Kidney (tissue), 14 donors: Measurements from ENCODE around the gene NAPG. TPM values are rescaled to one million over a fixed set of nuclear protein-coding genes. Genes with fewer than 3 reads are reported as not detected.
"Not testable (repeated sequence)": the region's sequence is repeated elsewhere in the genome, so short reads cannot be mapped to it uniquely, and the experiment has no call there.

Experiments
- DNase-seq, 5 donors: peaks; one replicate each; pipeline ENCODE4 v3.0.0-alpha.2; 2013 to 2020
- FAIRE-seq: peaks from 2 replicates; lab custom pipeline; 2012; peaks lifted over from hg19 to GRCh38; lab: Jason Lieb, UNC
- H3K27ac ChIP-seq, 2 donors: one replicate each; pipeline ENCODE4 v1.7.0; 2013; ENCODE audit warnings: low read depth in 2 of 2, low read length in 2 of 2, inconsistent platforms in 1 of 2
- H3K27me3 ChIP-seq: one replicate; pipeline ENCODE4 v1.7.1; 2013; ENCODE audit warnings: low read length, inconsistent platforms; ENCODE audit not compliant: control insufficient read depth, insufficient read depth
- H3K36me3 ChIP-seq, 3 donors: one replicate each; pipeline versions ENCODE4 v1.7.0 to v1.7.1; 2013; ENCODE audit warnings: low read length in 3 of 3, control low read depth in 1 of 3, inconsistent platforms in 1 of 3; ENCODE audit not compliant: insufficient read depth in 3 of 3, control insufficient read depth in 2 of 3
- H3K4me1 ChIP-seq, 3 donors: one replicate each; pipeline versions ENCODE4 v1.7.0 to v1.7.1; 2013; ENCODE audit warnings: low read length in 3 of 3, inconsistent platforms in 1 of 3, low read depth in 1 of 3; ENCODE audit not compliant: control insufficient read depth in 2 of 3, insufficient read depth in 2 of 3
- H3K4me3 ChIP-seq, 3 donors: one replicate each; pipeline versions ENCODE4 v1.7.0 to v1.8.1; 2013; ENCODE audit warnings: low read length in 3 of 3, control low read depth in 1 of 3, inconsistent platforms in 1 of 3
- H3K9ac ChIP-seq, 3 donors: one replicate each; pipeline versions ENCODE4 v1.7.0 to v1.7.1; 2013; ENCODE audit warnings: low read length in 3 of 3, control low read depth in 1 of 3, inconsistent platforms in 1 of 3
- H3K9me3 ChIP-seq, 3 donors: one replicate each; pipeline versions ENCODE4 v1.7.0 to v1.7.1; 2013; ENCODE audit warnings: low read length in 3 of 3, control low read depth in 1 of 3, inconsistent platforms in 1 of 3; ENCODE audit not compliant: control insufficient read depth in 2 of 3, insufficient read depth in 1 of 3
- intact Hi-C: fragments of 100-400 bp; cut with DNase I; formaldehyde crosslinking; loops from one replicate; pipeline ENCODE4 v1.11.1; 2022
- polyA plus RNA-seq: library from polyadenylated mRNA; stranded (reverse); fragments of 350-450 nt; fragmentation: Illumina TruSeq; extraction: RNeasy Lipid Tissue Mini Kit (QIAGEN cat#74804); gene quantifications from one replicate; pipeline ENCODE4 v1.2.3, GENCODE V29; 2014; ENCODE audit warnings: low read depth, low replicate concordance; ENCODE audit not compliant: insufficient read depth
- total RNA-seq: library from RNA; stranded (reverse); fragmentation: NEBNext Ultra II Directional; extraction: Animal tissue kit (Norgen Biotek cat#: 25700); gene quantifications from one replicate; pipeline ENCODE4 v1.2.1, GENCODE V29; 2021
- TF ChIP-seq, protein P1 (sequence below): IDR thresholded peaks from 3 replicates; pipeline ENCODE4 v1.5.1; 2012; ENCODE audit warnings: mild to moderate bottlenecking, moderate library complexity, borderline replicate concordance; ENCODE audit not compliant: insufficient read depth; ENCODE audit errors: extremely low read depth
- donor health status: control.
- donor health status: control.
- donor health status: control.
- donor health status: control.
- donor health status: control.
- donor health status: DM: yes; HTN: yes; CAD: no.
- donor health status: Normal renal cell carcinoma (clear cell type).

NAPG gene
- total and polyA plus RNA-seq, 2 donors from 2014 or later = 15.0 to 39.4 TPM

DNA sequence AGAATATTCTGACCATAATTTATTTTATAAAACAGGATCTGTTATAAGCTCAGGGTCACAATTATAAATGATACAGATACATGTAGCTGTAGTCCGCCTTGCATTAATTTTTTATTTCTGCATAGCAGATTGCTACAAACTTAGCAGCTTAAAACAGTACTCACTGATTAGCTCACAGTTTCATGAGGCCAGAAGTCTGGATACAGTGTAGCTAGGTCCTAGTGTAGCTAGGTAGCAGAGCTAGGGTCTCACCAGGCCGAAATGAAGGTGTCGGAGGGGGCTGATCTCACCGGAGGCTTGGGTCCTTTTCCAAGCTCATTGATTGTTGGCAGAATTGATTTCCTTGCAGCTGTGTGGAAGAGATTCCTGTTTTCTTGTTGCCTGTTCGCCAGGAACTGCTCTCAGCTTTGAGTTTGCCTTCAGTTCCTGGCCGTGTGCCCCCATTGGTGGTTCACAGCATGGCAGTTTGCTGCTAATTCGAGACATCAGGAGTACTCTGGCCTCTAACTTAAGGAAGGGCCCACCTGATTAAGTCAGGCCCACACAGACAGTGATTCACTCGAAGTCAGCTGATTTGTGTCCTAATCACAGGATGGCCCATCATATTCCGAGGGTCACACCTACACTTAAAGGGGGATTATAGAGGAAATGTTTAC is 18.4 kb downstream of the NAPG start:
- FAIRE-seq = no peak

DNA sequence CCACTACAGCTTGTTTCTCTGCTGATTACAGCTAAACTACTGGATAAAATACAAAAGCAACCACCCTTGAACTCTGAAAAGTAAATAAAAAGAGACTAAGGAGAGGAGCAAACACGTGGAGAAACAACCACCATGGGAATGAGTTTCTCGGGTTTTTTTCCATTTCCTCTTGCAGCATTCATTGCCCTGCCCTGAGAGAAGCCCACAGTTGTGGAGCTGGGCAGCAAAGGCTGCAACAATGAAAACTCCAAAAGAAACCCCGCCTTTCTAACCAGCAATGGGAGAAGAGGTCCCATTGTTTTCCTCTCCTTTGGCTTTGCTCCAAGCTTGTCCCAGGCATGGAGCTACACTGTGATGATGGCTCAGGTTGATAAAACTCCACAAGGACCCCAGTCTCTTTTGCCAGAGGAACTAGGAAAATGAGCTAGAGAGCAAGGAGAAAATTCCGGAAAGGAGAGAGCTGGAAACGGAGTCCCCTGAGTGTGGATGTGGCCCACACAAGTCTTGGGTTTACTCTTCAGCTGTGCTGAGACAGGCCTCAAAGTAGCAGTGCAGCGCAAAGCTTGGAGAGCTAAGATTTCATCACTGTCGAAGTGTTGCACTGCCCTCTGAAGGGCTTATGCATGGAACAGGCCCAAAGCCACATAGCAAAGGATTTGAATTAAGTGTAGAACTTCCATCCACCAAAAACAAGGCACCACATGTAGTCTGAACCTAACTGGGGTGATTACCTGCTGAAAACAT is 20.9 kb downstream of the NAPG start:
- intact Hi-C loops = no loop called here
- H3K27me3 ChIP-seq = no peaks in the 10 kb centered on the region
- no peaks in the 10 kb centered on the region for H3K9me3 ChIP-seq
- no peak overlapping the region for H3K9ac ChIP-seq
- no peaks in the 10 kb centered on the region for H3K4me1 ChIP-seq
- no peak for FAIRE-seq
- peaks cover 2 to 44% (median 37%) of the 10 kb centered on the region in 3 donors for H3K36me3 ChIP-seq
- H3K4me3 ChIP-seq = no peak overlapping the region
- TF ChIP-seq, protein P1, sequence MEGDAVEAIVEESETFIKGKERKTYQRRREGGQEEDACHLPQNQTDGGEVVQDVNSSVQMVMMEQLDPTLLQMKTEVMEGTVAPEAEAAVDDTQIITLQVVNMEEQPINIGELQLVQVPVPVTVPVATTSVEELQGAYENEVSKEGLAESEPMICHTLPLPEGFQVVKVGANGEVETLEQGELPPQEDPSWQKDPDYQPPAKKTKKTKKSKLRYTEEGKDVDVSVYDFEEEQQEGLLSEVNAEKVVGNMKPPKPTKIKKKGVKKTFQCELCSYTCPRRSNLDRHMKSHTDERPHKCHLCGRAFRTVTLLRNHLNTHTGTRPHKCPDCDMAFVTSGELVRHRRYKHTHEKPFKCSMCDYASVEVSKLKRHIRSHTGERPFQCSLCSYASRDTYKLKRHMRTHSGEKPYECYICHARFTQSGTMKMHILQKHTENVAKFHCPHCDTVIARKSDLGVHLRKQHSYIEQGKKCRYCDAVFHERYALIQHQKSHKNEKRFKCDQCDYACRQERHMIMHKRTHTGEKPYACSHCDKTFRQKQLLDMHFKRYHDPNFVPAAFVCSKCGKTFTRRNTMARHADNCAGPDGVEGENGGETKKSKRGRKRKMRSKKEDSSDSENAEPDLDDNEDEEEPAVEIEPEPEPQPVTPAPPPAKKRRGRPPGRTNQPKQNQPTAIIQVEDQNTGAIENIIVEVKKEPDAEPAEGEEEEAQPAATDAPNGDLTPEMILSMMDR = no peak
- DNase-seq = no peak
- H3K27ac ChIP-seq = no peak overlapping the region

More for the DNA sequence above, 18.4 kb downstream of the NAPG start:
- Histone ChIP-seq H3K4me3 (no peak overlapping the region), H3K9ac (no peak overlapping the region), H3K27me3 (no peaks in the 10 kb centered on the region), H3K4me1 (no peaks in the 10 kb centered on the region), H3K36me3 (peaks cover 2 to 45% (median 43%) of the 10 kb centered on the region in 3 donors), H3K27ac (no peak overlapping the region), H3K9me3 (no peaks in the 10 kb centered on the region)
- intact Hi-C loops = no loop called here
- TF ChIP-seq, protein P1 = no peak
- no peak for DNase-seq

DNA sequence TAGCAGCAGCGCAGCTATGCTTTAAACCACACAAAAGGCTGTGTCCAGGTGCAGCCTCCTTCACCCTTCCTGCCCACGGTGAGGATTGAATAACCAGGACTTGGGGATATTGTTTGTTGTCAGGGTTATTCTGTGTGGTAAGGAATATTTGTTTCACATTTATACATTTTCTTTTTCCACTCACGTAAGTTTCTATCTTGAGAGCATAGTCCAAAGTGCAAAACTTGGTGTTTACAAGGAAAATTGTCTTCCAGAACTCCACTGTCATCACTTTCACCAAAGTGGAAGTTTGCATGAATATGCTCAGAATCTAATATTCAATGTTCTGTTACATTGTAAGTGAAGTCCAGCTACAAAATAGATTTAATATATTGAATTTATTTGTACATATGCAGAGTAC is 26.4 kb downstream of the NAPG start:
- FAIRE-seq = no peak
- Histone ChIP-seq H3K4me1 (no peaks in the 10 kb centered on the region), H3K9me3 (no peaks in the 10 kb centered on the region), H3K9ac (no peak overlapping the region), H3K4me3 (no peak overlapping the region), H3K27me3 (no peaks in the 10 kb centered on the region), H3K36me3 (peaks cover 0 to 52% (median 30%) of the 10 kb centered on the region in 3 donors), H3K27ac (no peak overlapping the region)
- TF ChIP-seq, protein P1 = no peak
- intact Hi-C loops = no loop called here
- no peak for DNase-seq

DNA sequence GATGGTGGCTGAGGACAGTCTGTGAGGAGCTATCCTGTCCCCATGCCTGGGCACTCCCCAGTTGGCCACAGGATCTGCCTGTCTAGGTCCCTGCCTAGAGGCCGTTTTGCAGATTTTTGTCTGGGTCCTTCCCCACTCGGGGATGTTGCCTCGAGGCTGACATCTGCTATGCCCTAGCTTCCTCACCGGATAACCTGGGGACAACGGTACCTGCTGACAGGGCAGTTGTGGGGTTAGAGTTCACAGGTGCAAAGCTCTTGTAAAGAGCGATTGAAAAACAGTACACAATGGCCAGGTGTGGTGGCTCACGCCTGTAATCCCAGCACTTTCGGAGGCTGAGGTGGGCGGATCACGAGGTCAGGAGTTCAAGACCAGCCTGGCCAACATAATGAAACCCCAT is 30.4 kb downstream of the NAPG start:
- Histone ChIP-seq H3K36me3 (peaks cover 0 to 27% (median 17%) of the 10 kb centered on the region in 3 donors), H3K4me1 (peaks cover 0 to 10% (median 5%) of the 10 kb centered on the region in 3 donors)
- DNase-seq, H3K9me3 ChIP-seq, H3K27ac ChIP-seq, FAIRE-seq, H3K27me3 ChIP-seq, H3K4me3 ChIP-seq, H3K9ac ChIP-seq, intact Hi-C loops: not testable (repeated sequence)
